Hair follicle dermal papilla cell (primary cell): ENCODE data around the gene AIMP2. TPM values are rescaled to one million over a fixed set of nuclear protein-coding genes. Genes with fewer than 3 reads are reported as not detected.

Experiments used
- small RNA-seq: library from RNA; depleted of rRNA; stranded (forward); fragments of <200 nt; gene quantifications from one replicate; pipeline ENCODE3, GENCODE V24; 2012
- total RNA-seq: library from RNA; depleted of rRNA; stranded (reverse); fragments of >200 nt; gene quantifications from 2 replicates; pipeline ENCODE4 v1.2.3, GENCODE V29; 2012

Gene AIMP2
- 40.2 and 44.9 TPM in 2 replicates for total RNA-seq

GRCh38 chr7:6008668-6009611 is at the start of gene AIMP2, which contains the start of gene PMS2:
Gene AIMP2, plus strand, starts transcription at chr7:6009272. Its CDS starts 92 bp downstream, at chr7:6009364.
Gene PMS2, minus strand, starts transcription at chr7:6009049. Its CDS starts 30 bp downstream, at chr7:6009019.

GRCh38 chr7:5970347-5970911 is 38.6 kb upstream of the AIMP2 start, which contains the start of gene RSPH10B:
Gene RSPH10B, minus strand, starts transcription at chr7:5970689. Its CDS starts 3,573 bp downstream, at chr7:5967116.

GRCh38 chr7:6030988-6031387 is 21.9 kb downstream of the AIMP2 start, which contains the start of gene ANKRD61:
Gene ANKRD61, plus strand, starts transcription at chr7:6031376. Its CDS starts 0 bp downstream, at chr7:6031376.

Small RNAs within 50 kb of the gene (small RNA-seq; reads per million reads assigned to genes)
- gene RF00019 (not detected), gene RNU6-218P (not detected), gene SNORA80D (7.1 reads per million, percentile 85 among the genes with 10 or more reads in this experiment)

Other genes starting within 250 kb of the AIMP2 start
- gene RNF216, start 227.6 kb upstream of the AIMP2 start, total RNA-seq = 58.4 and 70.4 TPM in 2 replicates
- not detected in 2 replicates for gene OCM, start 128.5 kb upstream of the AIMP2 start, total RNA-seq
- gene CCZ1, start 110.5 kb upstream of the AIMP2 start, total RNA-seq = 46.9 and 48.8 TPM in 2 replicates
- not detected in 2 replicates for gene RSPH10B, start 38.6 kb upstream of the AIMP2 start, total RNA-seq
- gene PMS2, start 223 bp upstream of the AIMP2 start, total RNA-seq = 15.8 and 18.8 TPM in 2 replicates
- 0.16 TPM in 1 of 2 replicates, not detected in the other for gene ANKRD61, start 22.1 kb downstream of the AIMP2 start, total RNA-seq
- 138 and 178 TPM in 2 replicates for gene EIF2AK1, start 49.9 kb downstream of the AIMP2 start, total RNA-seq
- gene USP42, start 95.7 kb downstream of the AIMP2 start, total RNA-seq = 9.5 and 12.5 TPM in 2 replicates